Nephron progenitor cell (in vitro differentiated cells): ENCODE data around the gene TSEN2.

Experiments used
- DNase-seq: peaks from one replicate; pipeline ENCODE4 v3.0.0; 2021
- H3K27ac Mint-ChIP-seq: 2 replicates; pipeline ENCODE4 v1.8.0; 2021; ENCODE audit warnings: mild to moderate bottlenecking, moderate library complexity, mixed read lengths
- H3K27me3 Mint-ChIP-seq: 2 replicates; pipeline ENCODE4 v1.8.0; 2021; ENCODE audit warnings: mild to moderate bottlenecking, low read depth, mixed read lengths; ENCODE audit not compliant: poor library complexity
- H3K36me3 Mint-ChIP-seq: 2 replicates; pipeline ENCODE4 v1.8.0; 2021; ENCODE audit warnings: low read depth, mixed read lengths
- H3K4me1 Mint-ChIP-seq: 2 replicates; pipeline ENCODE4 v1.8.0; 2021; ENCODE audit warnings: mixed read lengths
- H3K4me3 Mint-ChIP-seq: 2 replicates; pipeline ENCODE4 v1.8.0; 2021; ENCODE audit warnings: mild to moderate bottlenecking, moderate library complexity, mixed read lengths
- H3K9me3 Mint-ChIP-seq: 2 replicates; pipeline ENCODE4 v1.8.0; 2021; ENCODE audit warnings: mild to moderate bottlenecking, moderate library complexity, mixed read lengths
- CTCF ChIP-seq: fragments of 200-600 bp; sonication (generic); IDR thresholded peaks from 2 replicates; pipeline ENCODE4 v1.5.0; 2021; ENCODE audit warnings: antibody characterized with exemption

TSEN2 gene

GRCh38 chr3:12439161-12439940, 44.9 kb upstream of the TSEN2 start:
- Mint-ChIP-seq H3K36me3 (no peaks in the 10 kb centered on the region), H3K27ac (no peak overlapping the region), H3K9me3 (no peaks in the 10 kb centered on the region), H3K4me1 (peaks cover 27% of the 10 kb centered on the region), H3K27me3 (peaks cover 5% of the 10 kb centered on the region), H3K4me3 (no peak overlapping the region)
- DNase-seq = no peak
- TF ChIP-seq CTCF = no peak

- H3K27ac Mint-ChIP-seq = no peak overlapping the region
- H3K36me3 Mint-ChIP-seq = no peaks in the 10 kb centered on the region
- no peak for TF ChIP-seq CTCF
- no peak overlapping the region for H3K4me3 Mint-ChIP-seq
- DNase-seq = no peak
- H3K9me3 Mint-ChIP-seq = no peaks in the 10 kb centered on the region
- H3K27me3 Mint-ChIP-seq = peaks cover 5% of the 10 kb centered on the region
- H3K4me1 Mint-ChIP-seq = peaks cover 44% of the 10 kb centered on the region
These were observed 43.2 kb upstream of the TSEN2 start for GRCh38 chr3:12440927-12441714.

- Mint-ChIP-seq H3K27me3 (peaks cover 18% of the 10 kb centered on the region), H3K4me3 (peak overlapping the region; percentile 11), H3K36me3 (no peaks in the 10 kb centered on the region), H3K4me1 (peaks cover 46% of the 10 kb centered on the region), H3K9me3 (no peaks in the 10 kb centered on the region), H3K27ac (no peak overlapping the region)
- no peak for DNase-seq
- no peak for TF ChIP-seq CTCF
These were observed 41.4 kb upstream of the TSEN2 start for GRCh38 chr3:12442654-12443501.

- Mint-ChIP-seq H3K27ac (no peak overlapping the region), H3K9me3 (no peaks in the 10 kb centered on the region), H3K4me3 (no peak overlapping the region)
These were observed 40.3 kb upstream of the TSEN2 start for GRCh38 chr3:12443781-12444522.

More at GRCh38 chr3:12443781-12444522, 40.3 kb upstream of the TSEN2 start:
- DNase-seq = no peak
- H3K27me3 Mint-ChIP-seq = peaks cover 17% of the 10 kb centered on the region
- H3K36me3 Mint-ChIP-seq = no peaks in the 10 kb centered on the region
- no peak for TF ChIP-seq CTCF
- peaks cover 46% of the 10 kb centered on the region for H3K4me1 Mint-ChIP-seq
